ENCODE results near the gene CCDC85A. TPM values are rescaled to one million over a fixed set of nuclear protein-coding genes. Genes with fewer than 3 reads are reported as not detected.

Gene CCDC85A
- total RNA-seq, 6 donors from 2014 or later, result 11.6 to 41.7 (median 26.1) TPM

- TF ChIP-seq POLR2AphosphoS5 (IDR thresholded peaks at IDR 0.05), result no peak
- no peak for TF ChIP-seq POLR2A (IDR thresholded peaks at IDR 0.05)
- no peak for TF ChIP-seq EP300 (IDR thresholded peaks at IDR 0.05)
- no peak for TF ChIP-seq CTCF (IDR thresholded peaks at IDR 0.05)
- H3K4me1 ChIP-seq, result peaks cover 0 to 11% (median 4%) of the 10 kb centered on the region in 4 donors
- no peaks in the 10 kb centered on the region for H3K9me3 ChIP-seq
- DNase-seq, result no peak
- no peak overlapping the region for H3K4me3 ChIP-seq
- no peak overlapping the region for H3K27ac ChIP-seq
- no peaks in the 10 kb centered on the region for H3K27me3 ChIP-seq
- 70 to 84% methylated on average over 3 of the region's 3 CpGs for WGBS, 2 donors
- no peak for ATAC-seq (ENCODE audit: low FRiP score in 2 of 2)
- no peaks in the 10 kb centered on the region for H3K36me3 ChIP-seq
Measured at GRCh38 chr2:56295666-56296065, 111.9 kb downstream of the CCDC85A start.

GRCh38 chr2:56297671-56298070, 113.9 kb downstream of the CCDC85A start:
- H3K36me3 ChIP-seq, result no peaks in the 10 kb centered on the region
- H3K4me3 ChIP-seq, result no peak overlapping the region
- WGBS, 2 donors, result 93 to 98% methylated on average over 3 of the region's 3 CpGs
- no peak overlapping the region for H3K27ac ChIP-seq
- TF ChIP-seq CTCF (IDR thresholded peaks at IDR 0.05) (no peak), POLR2A (IDR thresholded peaks at IDR 0.05) (no peak)
- no peak for ATAC-seq (ENCODE audit: low FRiP score in 2 of 2)
- peaks cover 0 to 11% (median 4%) of the 10 kb centered on the region in 4 donors for H3K4me1 ChIP-seq
- H3K9me3 ChIP-seq, result no peaks in the 10 kb centered on the region
- H3K27me3 ChIP-seq, result no peaks in the 10 kb centered on the region
- DNase-seq, result no peak

GRCh38 chr2:56299171-56299691, 115.4 kb downstream of the CCDC85A start:
- Histone ChIP-seq H3K4me1 (peaks cover 0 to 11% (median 4%) of the 10 kb centered on the region in 4 donors), H3K36me3 (no peaks in the 10 kb centered on the region), H3K27me3 (no peaks in the 10 kb centered on the region), H3K27ac (no peak overlapping the region), H3K9me3 (no peaks in the 10 kb centered on the region), H3K4me3 (no peak overlapping the region)
- ATAC-seq (ENCODE audit: low FRiP score in 2 of 2), result no peak
- TF ChIP-seq CTCF (IDR thresholded peaks at IDR 0.05), result no peak
- TF ChIP-seq EP300 (IDR thresholded peaks at IDR 0.05), result no peak
- no peak for TF ChIP-seq POLR2AphosphoS5 (IDR thresholded peaks at IDR 0.05)
- no peak for TF ChIP-seq POLR2A (IDR thresholded peaks at IDR 0.05)
- no peak for DNase-seq
- WGBS, 2 donors, result 60 to 61% methylated on average over 3 of the region's 3 CpGs

GRCh38 chr2:56309626-56310170, 125.9 kb downstream of the CCDC85A start:
- Histone ChIP-seq H3K9me3 (no peaks in the 10 kb centered on the region), H3K4me3 (no peak overlapping the region), H3K27ac (no peak overlapping the region), H3K27me3 (no peaks in the 10 kb centered on the region), H3K36me3 (no peaks in the 10 kb centered on the region), H3K4me1 (no peaks in the 10 kb centered on the region)
- WGBS, 2 donors, result 79 to 82% methylated on average over 4 of the region's 4 CpGs
- ATAC-seq (ENCODE audit: low FRiP score in 2 of 2) (no peak), DNase-seq (no peak)
- TF ChIP-seq CTCF (IDR thresholded peaks at IDR 0.05), result no peak

GRCh38 chr2:56313500-56313921, 129.7 kb downstream of the CCDC85A start:
- 47 to 57% methylated on average over 1 of the region's 1 CpG for WGBS, 2 donors
- H3K4me1 ChIP-seq, result peaks cover 0 to 4% (median 2%) of the 10 kb centered on the region in 4 donors
- no peak for ATAC-seq (ENCODE audit: low FRiP score in 2 of 2)
- H3K27ac ChIP-seq, result peak overlapping the region in 2 of 4 donors; percentile 12 to 42
- H3K27me3 ChIP-seq, result no peaks in the 10 kb centered on the region
- no peak for DNase-seq
- no peaks in the 10 kb centered on the region for H3K36me3 ChIP-seq
- no peak for TF ChIP-seq POLR2AphosphoS5 (IDR thresholded peaks at IDR 0.05)
- TF ChIP-seq EP300 (IDR thresholded peaks at IDR 0.05), result no peak
- no peak for TF ChIP-seq POLR2A (IDR thresholded peaks at IDR 0.05)
- TF ChIP-seq CTCF (IDR thresholded peaks at IDR 0.05), result no peak
- no peak overlapping the region for H3K4me3 ChIP-seq
- H3K9me3 ChIP-seq, result no peaks in the 10 kb centered on the region
